HG02610 (cell line): ENCODE results near the gene CDK16.

Experiments
- ATAC-seq: cut with Tn5 transposase; IDR thresholded peaks from one replicate; pipeline ENCODE4 v1.9.1; 2021; ENCODE audit warnings: mild to moderate bottlenecking, moderate library complexity; ENCODE audit not compliant: unreplicated experiment

CDK16 gene

GRCh38 chrX:47206316-47206715 is 12.2 kb upstream of the CDK16 start:
- ATAC-seq, result no peak

DNA sequence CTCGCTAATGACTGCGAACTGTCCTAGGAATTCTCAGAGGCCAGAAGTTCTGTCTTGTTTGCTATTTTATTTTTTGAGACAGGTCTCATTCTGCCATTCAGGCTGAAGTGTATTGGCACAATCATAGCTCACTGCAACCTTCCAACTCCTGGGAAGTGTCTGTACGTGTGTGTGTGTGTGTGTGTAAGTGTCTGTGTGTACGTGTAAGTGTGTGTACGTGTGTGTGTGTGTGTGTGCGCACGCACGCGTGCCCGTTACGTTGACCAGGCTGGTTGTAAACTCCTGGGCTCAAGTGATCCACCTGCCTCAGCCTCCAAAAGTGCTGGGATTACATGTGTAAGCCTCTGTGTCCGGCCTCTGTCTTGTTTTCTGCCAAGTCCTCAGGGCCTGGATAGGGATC is 10.4 kb upstream of the CDK16 start:
- ATAC-seq, result no peak

DNA sequence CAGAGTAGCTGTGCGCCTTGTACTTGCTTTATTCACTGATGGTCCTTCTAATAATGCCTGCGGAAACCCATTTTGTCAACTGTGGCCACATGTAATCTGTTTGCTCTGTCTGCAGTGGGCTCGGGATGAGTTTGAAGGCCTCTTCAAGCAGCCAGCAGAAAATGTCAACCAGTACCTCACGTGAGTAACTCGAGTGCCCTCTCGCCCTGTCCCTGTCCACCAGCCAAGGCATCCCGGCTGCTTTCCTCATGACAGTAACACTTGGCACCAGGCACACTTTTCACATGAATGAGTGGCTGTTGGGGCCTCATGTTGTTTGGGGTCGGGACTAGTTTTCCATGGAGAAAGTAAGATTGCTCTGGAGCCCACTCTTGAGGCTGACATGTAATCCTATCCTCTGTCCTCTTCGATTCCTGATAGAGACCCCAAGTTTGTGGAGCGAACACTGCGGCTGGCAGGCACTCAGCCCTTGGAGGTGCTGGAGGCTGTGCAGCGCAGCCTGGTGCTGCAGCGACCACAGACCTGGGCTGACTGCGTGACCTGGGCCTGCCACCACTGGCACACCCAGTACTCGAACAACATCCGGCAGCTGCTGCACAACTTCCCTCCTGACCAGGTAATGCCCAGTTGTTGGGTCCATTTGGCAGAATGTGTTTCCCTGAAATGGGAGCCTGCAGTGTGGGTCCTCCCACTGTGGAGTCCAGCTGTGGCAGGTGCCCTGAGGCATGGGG is 8.8 kb upstream of the CDK16 start:
- ATAC-seq, result no peak

GRCh38 chrX:47210661-47211425 is 7.6 kb upstream of the CDK16 start:
- ATAC-seq, result no peak

DNA sequence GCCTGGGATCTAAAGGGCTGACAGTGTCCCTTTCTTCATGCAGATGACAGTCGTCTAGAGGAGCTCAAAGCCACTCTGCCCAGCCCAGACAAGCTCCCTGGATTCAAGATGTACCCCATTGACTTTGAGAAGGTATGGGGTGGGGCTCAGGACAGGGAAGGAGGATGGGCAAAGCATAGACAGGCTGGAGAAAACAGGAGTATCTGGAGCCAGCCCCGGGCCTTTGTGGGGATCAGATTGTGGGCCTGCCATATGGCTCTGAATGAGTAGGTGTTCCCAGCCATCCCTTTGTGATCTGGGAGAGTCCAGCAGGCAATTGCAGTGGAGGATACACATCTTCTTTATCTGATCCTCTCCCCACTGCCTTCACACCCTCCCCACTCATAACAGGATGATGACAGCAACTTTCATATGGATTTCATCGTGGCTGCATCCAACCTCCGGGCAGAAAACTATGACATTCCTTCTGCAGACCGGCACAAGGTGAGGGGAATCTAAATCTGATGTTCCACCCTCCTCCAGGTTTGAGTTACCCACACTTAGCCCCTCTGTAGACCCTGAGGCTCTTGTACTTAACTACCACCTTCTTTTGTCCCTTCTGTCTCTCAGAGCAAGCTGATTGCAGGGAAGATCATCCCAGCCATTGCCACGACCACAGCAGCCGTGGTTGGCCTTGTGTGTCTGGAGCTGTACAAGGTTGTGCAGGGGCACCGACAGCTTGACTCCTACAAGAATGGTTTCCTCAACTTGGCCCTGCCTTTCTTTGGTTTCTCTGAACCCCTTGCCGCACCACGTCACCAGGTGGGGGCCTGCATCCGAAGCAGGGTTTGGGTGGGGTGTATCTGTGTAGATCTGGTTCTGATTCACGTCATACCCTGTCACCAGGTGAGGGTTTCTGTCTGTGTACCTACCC is 5.8 kb upstream of the CDK16 start:
- no peak for ATAC-seq

DNA sequence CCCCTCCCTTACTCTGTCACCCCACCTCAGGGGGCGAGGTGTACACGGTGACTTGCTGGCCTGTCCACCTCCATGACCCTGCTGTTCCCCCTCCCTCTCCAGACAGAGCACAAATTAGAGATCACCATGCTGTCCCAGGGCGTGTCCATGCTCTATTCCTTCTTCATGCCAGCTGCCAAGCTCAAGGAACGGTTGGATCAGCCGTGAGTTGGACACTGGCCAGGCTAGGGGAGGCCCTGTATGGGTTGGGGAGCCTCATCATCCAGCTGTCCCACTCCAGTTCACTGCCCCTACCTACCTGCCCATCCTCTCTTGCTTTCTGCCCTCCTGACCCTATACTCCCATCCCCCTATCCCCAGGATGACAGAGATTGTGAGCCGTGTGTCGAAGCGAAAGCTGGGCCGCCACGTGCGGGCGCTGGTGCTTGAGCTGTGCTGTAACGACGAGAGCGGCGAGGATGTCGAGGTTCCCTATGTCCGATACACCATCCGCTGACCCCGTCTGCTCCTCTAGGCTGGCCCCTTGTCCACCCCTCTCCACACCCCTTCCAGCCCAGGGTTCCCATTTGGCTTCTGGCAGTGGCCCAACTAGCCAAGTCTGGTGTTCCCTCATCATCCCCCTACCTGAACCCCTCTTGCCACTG is 3.9 kb upstream of the CDK16 start:
- ATAC-seq, result no peak

GRCh38 chrX:47215291-47215900 is 3.1 kb upstream of the CDK16 start:
- ATAC-seq, result no peak

DNA sequence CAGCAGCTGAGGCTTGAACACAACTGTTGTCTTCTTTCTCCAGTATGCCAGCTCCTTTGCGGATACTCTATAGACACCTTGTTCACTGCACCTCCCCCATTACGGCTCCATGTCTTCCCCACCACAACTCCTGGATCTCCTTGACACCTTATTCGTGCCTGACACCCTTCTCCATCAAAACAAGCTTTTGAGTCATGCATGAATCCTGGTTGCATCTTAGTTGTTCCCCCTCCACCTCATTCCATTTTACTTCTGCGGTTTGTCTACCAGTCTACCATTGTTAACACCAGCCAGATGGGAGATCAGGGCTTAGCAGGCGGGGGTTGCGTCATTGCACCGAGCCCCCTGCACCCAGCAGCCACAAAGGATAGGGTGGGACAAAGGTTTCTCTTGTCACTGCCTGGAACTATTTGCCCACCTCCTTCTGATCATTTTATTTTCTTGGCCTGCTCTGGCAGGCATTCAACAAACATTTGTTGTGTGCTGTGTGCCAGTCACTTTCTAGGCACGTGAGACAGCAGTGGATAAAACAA is 2.0 kb upstream of the CDK16 start:
- ATAC-seq, result no peak

DNA sequence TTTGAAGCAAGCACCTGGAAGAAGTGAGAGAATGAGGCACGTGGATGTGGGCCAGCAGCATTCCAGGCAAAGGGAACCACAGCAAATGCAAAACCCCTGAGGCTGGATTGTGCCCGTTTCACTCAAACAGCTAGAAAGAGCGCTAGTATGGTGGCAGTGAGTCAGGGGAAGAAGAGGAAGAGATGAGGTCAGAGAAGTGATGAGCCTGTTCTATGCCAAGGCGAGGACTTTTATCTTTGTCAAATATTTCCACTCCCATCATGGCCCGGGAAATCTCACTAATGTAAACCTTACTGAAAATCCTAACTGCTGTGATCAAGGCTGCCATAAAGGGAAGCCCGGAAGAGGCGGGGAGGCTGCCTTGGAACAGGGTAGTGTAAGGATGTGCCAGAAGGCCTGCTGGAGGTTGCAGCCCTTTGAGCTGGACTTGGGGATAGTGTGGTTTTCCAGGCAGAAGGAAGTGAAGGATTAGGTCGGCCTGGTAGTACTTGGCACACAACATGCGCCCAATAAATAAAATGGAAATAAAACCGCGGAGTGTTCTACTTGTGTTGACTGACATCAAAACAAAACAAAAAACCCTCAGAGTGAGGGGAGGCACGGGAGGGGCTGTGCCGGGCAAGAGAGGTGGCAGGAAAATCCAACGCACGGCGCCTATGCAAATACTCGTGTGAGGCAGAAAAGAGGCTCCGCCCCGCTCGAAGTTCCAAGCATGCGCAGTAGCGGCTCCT is 1.2 kb upstream of the CDK16 start:
- ATAC-seq, result no peak

DNA sequence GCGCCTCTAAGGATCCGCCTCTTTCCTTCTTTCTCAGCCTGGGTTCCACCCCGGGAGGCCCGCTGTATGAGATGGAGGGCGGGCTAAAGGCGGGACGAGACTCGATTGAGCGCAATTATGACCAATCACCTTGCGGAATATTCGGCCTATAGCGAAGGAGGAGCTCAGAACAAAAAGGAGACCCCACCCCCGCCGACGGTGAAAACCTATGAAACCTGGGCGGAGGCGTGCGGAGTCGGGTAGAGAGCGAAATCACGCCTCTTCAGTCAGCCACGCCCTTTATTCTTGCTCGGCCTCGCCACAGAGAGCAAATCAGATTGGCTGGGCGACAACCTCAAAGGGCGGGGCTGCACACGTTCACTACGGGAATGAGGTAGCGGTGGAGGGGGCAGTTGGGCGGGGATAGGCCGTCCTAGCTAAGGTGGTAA is 615 bp upstream of the CDK16 start:
- peak; percentile 92 for ATAC-seq

DNA sequence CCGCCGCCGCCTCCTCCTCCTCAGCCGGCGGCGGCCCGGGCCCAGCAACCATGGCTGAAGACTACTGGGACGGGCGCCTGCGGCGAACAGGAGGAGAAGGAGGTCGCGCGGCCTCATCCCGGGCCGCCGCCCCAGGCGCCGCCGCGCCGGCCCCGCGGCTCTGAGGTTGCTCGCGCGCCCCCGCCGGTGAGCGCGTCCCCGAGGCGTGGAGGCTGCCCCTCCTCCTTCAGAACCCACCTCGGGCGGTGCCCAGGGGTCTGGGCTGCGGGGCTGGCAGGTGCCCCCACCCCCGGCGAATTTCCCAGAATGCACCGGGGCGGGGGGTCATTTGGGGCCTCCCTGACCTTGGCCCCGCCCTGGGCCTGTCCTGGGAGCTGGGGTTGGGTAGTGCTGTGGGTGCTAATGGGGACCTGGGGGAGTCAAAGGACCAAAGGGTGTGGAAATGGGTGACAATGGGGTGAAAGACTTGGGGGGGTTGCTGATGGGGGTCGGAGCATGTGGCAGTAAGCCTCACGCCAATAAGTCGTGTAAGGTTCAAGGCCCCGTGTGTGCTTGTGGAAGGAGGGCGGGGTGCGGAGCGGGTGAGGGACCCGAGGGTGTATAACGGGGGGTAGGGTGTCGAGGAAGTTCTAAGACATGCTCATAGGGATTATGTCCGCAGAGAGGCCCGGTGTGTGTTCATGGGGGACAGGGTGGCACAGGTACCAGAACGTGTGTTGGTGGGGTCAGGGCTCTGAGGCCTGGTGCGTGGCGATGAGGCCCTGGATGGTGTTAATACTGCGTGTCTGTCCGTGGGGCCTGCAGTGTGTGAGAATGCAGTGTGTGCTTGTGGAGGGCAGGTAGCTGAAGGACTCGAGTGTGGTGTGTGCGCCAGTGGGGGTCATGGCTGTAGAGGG is 687 bp downstream of the CDK16 start:
- no peak for ATAC-seq

DNA sequence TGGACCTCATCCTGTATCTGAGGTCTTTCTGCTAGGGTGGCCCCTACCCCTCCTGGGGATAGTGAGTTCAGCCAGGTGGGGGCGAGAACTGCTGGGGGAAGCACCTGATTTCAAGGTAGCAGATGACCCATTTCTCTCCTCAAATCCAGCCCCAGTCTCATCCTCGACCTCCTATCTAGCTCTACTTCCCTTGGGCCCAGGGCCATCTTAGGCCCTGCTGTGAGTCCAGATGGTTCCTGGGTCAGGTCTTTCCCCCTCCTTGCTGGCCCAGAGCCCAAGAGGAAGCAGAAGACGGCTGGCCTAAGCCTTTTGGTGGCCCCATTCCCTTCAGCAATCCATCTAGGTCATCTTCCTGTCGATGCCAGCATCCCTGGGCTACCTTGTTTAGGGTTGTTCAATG is 3.3 kb downstream of the CDK16 start:
- no peak for ATAC-seq

DNA sequence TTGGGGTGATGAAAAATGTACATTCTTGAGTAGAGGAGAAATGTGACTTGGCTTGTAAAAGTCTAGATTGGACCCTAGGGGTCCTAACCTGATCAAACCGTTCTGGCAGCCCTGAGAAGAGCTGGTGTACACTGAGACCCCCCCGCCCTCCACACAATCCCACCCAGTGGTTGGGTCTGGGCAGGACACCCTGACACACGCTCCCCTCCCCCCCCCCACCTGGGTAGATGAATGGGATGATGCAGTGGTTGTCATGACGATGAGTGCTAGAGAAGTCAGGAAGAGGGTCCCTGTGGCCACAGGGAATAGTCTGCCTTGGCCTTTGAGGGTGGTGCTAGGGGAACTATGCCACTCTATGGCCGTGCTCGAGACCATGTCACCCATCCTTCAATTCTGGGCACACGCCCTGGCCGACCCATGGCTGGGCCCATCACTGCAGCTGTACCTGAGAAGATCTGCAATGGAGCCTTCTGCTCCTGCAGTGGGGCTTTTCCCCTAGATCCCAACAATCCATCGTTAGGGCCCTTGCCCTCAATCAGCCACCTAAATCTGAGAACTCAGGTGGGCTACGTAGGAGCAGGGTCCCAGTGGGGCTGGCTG is 4.4 kb downstream of the CDK16 start:
- ATAC-seq, result no peak

DNA sequence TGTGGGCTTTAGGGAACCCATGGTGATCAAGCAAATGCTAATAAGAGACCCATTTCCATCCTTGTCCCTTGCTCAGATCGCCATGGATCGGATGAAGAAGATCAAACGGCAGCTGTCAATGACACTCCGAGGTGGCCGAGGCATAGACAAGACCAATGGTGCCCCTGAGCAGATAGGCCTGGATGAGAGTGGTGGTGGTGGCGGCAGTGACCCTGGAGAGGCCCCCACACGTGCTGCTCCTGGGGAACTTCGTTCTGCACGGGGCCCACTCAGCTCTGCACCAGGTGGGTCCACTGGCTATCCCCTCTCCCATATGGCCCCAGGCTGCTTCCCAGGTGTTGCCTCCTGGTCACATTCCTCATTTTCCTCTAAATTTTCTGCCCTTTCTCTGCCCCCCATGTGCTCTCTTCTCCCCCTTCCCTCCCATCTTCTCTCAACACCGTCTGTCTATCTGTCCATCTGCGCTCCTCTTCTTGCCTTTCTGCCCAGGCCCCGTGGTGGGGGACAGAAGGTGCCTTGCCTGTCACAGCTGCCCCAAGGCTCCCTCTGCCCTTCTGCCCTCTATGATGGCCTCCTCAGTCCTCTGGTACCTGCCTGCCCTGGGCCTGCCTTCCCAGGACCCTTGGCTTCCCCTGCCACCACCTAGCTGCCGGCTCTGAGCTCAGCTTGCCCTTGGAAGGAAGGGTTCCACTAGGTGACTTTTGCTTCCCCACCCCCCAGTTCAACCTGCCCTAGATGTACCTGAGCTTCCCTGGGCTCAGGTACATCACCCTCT is 5.2 kb downstream of the CDK16 start:
- no peak for ATAC-seq

- no peak for ATAC-seq
These were observed 5.9 kb downstream of the CDK16 start for GRCh38 chrX:47224266-47224895.

GRCh38 chrX:47224896-47225290 is 6.4 kb downstream of the CDK16 start:
- no peak for ATAC-seq

DNA sequence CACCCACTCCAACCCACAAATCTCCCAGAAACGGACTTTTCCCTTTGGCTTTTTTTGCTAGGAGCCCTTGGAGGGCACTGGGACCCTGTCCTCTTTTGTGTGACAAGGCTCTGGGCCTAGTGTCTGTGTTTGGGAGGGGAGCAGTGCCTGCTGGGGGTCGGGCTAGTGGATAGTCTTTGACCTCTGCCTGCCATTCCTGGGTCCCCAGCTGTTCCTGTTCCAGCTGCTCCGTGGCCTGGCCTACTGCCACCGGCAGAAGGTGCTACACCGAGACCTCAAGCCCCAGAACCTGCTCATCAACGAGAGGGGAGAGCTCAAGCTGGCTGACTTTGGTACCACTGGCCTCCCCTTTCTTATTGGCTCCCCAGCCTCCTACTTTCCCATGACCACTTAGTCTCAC is 7.6 kb downstream of the CDK16 start:
- ATAC-seq, result no peak
